GM21381 (cell line): ENCODE results near the gene KIRREL2.
"Not testable (repeated sequence)": the region's sequence is repeated elsewhere in the genome, so short reads cannot be mapped to it uniquely, and the experiment has no call there.

Source experiments
- ATAC-seq: cut with Tn5 transposase; IDR thresholded peaks from one replicate; pipeline ENCODE4 v1.9.1; 2021; ENCODE audit warnings: mild to moderate bottlenecking, moderate library complexity; ENCODE audit not compliant: unreplicated experiment

KIRREL2 gene

DNA sequence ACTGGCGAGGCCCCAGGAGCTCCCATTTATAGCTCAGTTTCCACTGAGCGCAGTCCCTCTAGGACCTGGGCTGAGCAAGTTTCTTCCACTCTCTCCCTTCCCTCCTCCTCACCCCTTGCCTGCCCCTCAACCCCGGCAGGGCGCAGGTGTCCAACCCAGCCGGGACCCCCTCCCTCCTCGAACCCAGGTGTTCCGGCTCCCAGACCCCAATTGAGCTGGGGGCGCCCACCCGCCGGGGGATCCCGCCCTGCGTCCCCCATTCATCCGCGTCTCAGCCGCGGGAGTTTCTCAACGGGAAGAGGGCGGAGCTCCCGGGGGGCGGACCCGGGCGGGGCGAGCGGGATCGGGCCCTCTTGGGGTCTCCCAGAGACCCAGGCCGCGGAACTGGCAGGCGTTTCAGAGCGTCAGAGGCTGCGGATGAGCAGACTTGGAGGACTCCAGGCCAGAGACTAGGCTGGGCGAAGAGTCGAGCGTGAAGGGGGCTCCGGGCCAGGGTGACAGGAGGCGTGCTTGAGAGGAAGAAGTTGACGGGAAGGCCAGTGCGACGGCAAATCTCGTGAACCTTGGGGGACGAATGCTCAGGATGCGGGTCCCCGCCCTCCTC lies at the start of gene KIRREL2:
KIRREL2 (plus strand) TSS at position 366 of the 604 bp plus-strand sequence; CDS start at position 575, 209 bp downstream.
- ATAC-seq: no peak

GRCh38 chr19:35807633-35808032 lies 49.1 kb upstream of the KIRREL2 start:
- no peak for ATAC-seq

DNA sequence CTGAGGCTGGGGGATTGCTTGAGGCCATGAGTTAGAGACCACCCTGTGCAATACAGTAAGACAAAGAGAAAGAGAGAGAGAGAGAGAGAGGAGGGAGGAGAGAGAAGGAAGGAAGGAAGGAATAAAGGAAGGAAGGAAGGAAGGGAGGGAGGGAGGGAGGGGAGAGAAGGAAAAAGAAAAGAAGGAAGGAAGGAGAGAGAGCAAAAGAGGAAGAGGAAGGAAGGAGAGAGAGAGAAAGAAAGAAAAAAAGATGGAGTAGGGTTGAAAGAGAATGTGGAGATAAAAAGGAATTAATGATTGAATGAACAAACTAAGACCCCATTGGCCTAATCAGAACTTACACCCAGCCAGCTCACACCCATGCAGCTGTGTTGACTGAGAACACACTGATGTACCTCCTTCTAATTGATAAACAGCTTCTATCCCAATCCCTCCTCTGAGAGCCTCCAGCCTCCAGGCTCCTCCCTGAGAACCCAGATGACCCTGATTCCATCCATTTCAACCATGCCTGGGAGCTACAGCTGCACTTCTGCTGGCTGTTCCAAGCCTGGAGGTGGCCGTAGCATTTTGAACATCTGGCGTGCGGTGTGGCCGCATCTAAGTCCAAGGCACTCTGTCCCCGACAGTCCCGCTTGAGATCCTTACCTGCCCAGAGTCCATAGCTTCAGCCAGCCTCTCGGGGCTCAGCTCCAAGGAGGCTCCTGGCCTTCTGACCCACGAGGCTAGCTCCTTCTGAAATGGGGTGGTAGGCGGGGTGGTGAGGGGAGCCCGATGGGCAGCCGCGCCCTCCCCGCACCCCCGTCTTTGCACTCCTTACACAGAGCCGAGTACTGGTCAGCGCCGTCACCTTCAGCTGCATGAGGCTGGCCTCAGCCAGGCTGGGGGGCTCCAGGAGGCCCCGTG lies 45.1 kb upstream of the KIRREL2 start:
- no peak for ATAC-seq

DNA sequence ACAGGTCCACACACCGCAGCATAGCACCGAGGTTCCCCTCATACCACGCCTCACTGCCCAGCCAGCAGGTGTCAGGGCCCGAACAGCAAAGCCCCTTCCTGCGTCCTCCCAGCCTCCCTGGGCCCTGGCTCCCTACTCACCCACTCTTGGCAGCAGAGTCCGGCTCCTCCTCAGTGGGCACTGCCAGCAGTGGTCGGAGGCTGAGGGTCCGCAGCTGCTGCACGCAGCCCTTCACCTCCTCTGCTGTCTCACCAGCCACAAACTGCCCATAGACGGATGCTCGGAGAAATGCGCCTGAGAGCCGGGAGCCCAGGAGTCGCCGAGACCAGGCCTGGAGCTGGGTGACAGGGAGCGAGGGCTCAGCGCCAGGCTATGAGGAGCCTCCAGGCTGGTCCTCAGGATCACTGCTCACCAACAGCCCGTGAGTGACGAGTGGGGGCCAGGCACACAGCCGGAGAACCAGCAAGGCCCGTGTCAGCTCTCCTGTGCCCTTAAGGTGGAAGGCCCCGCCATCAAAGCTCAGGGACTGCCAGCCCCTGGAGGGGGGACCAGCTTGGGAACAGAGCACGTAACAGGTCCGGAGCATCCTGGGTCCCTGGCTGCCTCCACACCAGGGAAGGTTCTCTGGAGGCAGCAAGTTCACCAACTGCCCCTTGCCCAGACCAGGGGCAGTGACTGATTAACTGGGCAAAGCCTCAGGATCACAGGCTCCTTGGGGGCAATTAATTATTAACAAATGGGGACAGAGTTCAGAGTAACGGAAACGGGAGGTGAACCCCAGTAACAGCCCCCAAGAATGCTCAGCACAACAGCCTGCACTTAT lies 44.3 kb upstream of the KIRREL2 start, which contains the start of gene PRODH2:
PRODH2 (minus strand) TSS at position 626 of the 823 bp plus-strand sequence; CDS start at position 586, 40 bp downstream.
- ATAC-seq: no peak

DNA sequence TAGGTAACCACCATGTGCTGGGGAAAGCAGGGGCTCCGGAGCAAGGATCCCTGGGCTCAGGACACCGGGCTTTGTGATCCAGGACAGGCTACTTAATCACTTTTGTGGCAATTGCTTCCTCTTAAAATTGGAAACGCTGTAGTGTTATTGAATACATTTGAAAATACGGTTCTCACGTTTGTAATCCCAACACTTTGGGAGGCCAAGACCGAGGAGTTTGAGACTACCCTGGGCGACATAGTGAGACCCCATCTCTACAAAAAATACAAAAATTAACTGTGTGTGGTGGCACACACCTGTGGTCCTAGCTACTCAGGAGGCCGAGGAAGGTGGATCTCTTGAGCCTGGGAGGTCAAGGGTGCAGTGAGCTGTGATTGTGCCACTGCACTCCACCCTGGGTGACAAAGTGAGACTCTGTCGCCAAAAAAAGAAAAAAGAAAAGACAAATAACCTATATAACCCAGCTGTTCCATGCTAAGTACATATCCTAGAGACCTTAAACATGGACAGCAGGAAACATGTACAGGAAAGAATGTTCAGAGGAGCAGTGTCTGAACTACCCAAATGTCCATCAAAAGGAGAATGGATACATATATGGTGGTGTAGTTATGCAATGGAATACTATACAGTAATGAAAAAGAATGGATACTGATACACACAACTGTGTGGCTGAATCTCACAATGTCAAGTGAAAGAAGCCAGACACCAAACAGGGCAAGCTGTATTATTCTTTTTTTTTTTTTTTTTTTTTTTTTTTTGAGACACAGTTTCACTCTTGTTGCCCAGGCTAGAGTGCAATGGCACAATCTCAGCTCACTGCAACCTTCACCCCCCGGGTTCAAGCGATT lies 43.4 kb upstream of the KIRREL2 start:
- ATAC-seq: no peak

GRCh38 chr19:35816262-35816661 lies 40.4 kb upstream of the KIRREL2 start:
- no peak for ATAC-seq

DNA sequence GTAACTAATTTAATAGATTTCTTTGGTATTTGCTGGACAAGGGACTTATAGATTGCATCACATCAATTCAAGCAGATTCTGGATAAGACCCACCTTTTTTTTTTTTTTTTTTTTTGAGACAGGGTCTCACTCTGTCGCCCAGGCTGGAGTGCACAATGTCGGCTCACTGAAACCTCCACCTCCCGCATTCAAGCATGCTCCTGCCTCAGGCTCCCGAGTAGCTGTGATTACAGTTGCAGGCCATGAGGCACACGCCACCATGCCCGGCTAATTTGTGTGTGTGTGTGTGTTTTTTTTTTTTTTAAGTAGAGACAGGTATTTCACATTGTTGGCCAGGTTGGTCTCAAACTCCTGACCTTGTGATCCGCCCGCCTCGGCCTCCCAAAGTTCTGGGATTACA lies 39.9 kb upstream of the KIRREL2 start:
- no peak for ATAC-seq

- no peak for ATAC-seq
Observed at GRCh38 chr19:35818445-35818844, 38.3 kb upstream of the KIRREL2 start.

DNA sequence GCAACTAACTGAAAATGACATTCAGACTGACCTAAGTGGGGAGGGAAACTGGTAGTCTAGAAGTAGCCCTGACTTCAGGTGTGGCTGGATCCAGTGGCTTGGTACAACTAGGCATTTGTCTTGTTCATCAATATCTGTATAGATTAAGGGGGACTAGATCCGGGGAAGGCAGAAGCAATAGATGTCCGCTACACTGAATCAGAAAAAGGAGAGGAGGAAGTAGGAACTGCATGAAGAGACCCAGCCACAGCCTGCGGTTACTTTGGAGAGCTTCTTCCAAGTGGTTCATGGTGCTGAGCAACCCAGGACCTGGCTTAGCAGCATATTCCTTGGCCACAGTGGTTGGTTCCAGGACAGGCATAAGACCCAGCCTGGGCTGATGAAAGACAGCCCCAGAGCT lies 34.1 kb upstream of the KIRREL2 start:
- ATAC-seq: no peak

DNA sequence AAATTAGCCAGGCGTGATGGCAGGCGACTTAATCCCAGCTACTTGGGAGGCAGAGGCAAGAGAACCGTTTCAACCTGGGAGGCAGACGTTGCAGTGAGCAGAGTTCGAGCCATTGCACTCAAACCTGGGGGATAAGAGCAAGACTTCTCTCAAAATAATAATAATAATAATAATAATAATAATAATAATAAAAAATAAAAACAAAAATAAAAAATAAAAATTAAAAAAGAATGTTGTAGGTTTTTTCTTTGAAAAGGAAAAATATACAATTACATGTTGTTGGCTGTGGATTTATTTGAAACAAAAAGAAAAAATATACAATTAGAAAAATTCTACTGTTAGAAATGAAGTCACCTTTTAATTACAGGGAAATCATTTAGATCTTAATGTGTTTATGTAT lies 32.6 kb upstream of the KIRREL2 start:
- no peak for ATAC-seq

GRCh38 chr19:35828692-35829301 lies 27.9 kb upstream of the KIRREL2 start:
- no peak for ATAC-seq

- no peak for ATAC-seq
Observed at GRCh38 chr19:35830986-35831385, 25.7 kb upstream of the KIRREL2 start.

DNA sequence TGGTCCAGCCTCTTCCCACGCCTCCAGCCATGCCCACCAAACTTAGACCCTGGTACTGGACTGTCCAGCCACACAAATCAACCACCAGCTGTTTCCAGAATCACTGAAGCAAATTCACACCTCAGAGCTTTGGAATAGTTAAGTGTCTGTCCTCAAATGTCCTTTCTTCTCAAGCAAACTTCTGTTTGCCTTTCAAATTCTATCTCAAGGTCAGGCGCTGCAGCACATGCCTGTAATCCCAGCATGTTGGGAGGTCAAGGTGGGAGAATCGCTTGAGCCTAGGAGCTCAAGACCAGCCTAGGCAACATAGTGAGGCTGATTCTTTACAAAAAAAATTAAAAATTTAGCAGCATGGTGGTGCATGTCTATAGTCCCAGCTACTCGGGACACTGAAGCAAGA lies 24.7 kb upstream of the KIRREL2 start:
- no peak for ATAC-seq

DNA sequence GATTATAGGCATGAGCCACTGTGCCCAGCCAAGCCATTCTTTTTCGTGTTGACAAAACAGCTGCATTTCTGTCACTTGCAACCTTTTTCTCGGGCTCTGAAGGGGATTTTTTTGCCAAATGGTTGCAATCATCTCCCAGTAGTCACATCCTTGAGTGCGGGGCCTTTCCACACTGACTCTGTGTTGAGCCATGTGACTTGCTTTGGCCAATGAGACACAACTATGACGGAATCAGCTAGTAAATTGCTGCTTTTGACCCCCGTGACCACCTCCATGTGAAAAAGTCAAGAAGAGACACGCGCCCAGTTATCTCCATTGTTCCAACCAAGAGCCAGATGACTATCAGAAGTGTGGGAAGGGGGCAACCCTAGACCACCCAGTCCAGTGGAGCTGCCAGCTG lies 22.7 kb upstream of the KIRREL2 start:
- no peak for ATAC-seq

GRCh38 chr19:35836096-35836495 lies 20.6 kb upstream of the KIRREL2 start:
- not testable (repeated sequence) for ATAC-seq

GRCh38 chr19:35841961-35842595 lies 14.6 kb upstream of the KIRREL2 start:
- no peak for ATAC-seq

- ATAC-seq: no peak
Observed at GRCh38 chr19:35842666-35843272, 13.9 kb upstream of the KIRREL2 start.

DNA sequence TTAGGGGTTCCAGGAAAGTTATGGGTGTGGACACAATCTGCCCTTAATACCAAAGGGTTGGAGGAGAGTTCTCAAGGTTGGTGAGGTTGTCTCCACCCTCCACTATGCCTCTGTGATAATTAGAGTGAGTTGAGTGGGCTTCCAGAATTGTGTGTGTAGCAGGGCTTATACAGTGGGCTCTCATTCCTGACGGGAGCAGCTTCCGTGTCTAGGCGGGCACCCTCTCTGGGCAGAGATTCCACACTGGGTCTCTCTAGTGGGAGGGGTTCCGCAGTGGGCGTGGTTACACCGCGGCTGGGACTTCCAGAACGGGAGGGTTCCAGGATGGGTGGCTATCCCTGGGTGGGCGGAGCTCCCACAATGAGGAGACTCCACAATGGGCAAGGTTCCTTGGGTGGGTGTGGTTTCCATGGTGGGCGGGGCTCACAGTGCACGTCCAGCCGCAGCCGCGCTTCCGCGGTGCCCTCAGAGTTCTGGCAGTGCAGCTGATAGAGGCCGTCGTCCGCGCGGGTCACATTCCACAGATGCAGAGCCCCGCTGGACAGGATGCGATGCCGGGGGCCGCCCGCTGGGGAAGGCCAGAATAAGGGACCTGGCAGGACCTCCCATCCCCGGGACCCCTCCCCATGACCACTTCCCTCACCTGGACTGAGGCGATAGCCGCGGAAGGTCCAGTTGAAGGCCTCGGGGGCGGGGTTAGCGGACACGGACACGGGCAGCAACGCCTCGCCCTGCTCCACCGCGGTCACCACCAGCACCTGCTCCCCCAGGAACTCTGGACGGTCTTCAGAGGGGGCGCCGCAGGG lies 12.8 kb upstream of the KIRREL2 start:
- no peak for ATAC-seq
